Amygdala (tissue), 56 donors: ENCODE measurements around the gene ASXL2.
"Not testable (repeated sequence)": the region's sequence is repeated elsewhere in the genome, so short reads cannot be mapped to it uniquely, and the experiment has no call there.

Experiments used
- DNase-seq, 56 donors: peaks; one replicate each; lab custom pipeline; 2025; lab: John Stamatoyannopoulos, UW

The ASXL2 gene

DNA sequence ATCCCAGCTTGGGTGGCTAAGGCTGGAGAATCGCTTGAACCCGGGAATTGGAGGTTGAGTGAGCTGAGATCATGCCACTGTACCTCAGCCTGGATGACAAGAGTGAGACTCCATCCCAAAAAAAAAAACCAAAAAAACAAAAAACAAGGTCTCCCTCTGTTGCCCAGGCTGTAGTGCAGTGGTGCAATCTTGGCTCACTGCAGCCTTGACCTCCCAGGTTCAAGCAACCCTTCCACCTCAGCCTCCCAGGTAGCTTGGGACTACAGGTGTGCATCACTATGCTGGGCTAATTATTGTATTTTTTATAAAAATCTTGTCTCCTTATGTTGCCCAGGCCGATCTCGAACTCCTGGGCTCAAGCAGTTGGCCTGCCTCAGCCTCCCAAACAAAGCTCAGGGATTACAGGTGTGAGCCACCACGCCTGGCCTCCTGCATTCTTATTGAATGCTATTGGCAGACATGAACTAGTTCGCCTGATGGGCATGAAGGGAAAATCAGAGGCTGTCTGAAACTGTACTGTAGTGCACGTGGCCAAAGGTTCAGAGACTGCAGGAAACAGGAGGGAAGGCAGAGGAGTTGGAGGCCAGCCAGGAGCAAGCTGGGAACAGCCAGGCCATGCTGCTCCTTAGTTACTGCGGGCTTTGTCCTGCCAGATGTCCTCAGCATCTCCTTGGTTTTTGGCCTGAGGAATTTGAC, 16.0 kb upstream of the ASXL2 start:
- DNase-seq: peak in 21 of 56 donors; percentile 2 to 40 (median 17)

DNA sequence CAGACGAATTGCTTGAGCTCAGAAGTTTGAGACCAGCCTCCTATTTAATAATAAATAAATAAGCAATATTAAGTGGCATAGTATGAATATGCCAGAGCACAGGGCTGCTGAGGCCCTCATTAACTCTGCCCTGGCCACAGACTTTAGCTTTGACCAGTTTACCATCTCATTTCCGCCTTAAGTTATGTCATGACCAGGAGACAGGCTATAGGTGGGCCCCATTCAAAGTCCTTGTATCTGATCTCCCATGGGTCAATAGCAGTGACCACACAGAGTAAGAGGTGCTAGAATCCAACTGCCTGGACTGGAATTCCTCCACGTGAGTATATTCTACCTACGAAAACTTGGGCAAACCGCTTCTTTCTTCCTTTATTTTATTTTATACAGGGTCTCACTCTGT, 13.4 kb upstream of the ASXL2 start:
- no peak for DNase-seq

DNA sequence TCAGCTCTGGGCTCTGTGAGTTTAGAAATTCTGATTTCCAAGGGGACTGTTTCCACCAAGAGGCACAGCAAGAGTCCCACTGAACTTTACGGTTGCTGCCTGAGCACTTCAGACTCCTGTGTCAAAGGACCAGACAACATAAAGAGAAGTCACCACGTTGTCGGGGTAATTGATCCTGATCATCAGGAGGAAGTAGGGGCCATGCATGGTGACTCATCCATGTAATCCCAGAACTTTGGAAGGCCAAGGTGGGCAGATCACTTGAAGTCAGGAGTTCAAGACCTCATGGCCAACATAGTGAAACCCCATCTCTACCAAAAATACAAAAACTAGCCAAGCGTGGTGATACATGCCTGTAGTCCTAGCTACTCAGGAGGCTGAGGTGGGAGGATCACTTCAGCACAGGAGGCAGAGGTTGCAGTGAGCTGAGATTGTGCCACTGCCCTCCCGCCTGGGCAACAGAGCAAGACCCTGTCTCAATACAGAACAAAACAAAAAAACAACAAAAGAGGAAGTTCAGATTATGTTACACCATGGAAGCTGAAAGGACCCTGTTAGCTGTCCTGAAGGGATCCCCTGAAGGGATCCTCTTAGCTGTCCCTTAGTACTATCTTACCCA, 9.4 kb upstream of the ASXL2 start:
- no peak for DNase-seq

DNA sequence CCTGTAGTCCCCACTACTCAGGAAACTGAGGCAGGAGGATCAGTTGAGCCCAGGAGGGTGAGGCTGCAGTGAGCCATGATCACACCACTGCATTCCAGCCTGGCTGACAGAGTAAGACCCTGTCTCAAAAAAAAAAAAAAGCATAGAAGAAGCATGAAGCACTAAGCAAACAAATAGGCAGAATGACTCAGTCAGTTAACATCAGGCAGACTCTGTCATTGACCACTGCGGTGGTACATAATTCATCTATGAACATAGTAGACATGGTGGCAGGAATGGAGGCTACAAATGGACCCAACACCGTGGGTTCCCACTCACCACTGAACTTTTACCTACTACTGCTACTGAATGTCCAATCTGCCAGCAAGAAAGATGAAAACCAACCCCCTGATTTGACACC, 7.6 kb upstream of the ASXL2 start:
- DNase-seq: no peak

DNA sequence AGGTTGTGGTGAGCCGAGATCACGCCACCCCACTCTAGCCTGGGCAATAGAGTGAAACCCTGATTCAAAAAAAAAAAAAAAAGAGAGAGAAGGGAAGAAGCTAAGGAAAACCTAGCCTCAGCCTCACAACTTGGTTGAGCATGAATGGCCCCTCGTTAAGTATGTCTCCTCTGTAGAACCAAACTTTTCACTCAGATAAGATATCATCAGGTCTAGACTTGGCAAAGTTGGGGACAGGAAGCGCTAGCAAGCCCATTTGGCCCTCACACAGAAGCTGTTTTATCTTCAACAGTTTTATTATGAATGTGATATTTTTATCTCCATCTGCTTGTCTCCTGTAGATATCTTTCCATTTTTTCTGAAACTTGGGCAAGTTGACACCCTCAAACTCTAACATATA, 3.5 kb upstream of the ASXL2 start:
- DNase-seq: no peak

DNA sequence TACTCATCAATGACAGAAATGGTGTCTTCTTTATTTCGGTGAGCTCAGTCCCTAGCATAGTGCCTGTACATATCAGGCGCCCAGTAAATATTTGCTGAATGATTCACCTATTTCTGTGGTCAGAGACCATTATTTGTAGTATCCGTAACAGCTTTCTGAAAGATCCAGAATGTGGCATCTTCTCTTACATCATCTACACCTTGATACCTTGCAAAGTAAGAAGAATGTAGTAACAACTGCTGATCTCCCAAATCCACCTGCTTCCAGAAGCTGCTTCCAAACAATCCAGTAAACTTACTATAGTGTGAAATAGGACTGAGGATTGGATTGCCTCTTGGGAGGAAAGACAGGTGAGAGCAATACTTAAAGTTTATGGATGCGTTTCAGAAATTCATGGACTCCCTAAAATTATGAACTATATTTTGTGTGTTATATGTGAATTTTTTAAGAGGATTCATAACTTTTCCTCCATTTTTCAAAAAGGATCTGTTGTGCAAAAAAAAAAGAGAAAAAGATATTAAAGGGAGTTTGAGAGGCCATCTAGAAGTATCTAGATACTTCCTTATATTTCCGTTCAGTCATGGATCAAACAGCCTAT, 945 bp upstream of the ASXL2 start:
- no peak for DNase-seq

DNA sequence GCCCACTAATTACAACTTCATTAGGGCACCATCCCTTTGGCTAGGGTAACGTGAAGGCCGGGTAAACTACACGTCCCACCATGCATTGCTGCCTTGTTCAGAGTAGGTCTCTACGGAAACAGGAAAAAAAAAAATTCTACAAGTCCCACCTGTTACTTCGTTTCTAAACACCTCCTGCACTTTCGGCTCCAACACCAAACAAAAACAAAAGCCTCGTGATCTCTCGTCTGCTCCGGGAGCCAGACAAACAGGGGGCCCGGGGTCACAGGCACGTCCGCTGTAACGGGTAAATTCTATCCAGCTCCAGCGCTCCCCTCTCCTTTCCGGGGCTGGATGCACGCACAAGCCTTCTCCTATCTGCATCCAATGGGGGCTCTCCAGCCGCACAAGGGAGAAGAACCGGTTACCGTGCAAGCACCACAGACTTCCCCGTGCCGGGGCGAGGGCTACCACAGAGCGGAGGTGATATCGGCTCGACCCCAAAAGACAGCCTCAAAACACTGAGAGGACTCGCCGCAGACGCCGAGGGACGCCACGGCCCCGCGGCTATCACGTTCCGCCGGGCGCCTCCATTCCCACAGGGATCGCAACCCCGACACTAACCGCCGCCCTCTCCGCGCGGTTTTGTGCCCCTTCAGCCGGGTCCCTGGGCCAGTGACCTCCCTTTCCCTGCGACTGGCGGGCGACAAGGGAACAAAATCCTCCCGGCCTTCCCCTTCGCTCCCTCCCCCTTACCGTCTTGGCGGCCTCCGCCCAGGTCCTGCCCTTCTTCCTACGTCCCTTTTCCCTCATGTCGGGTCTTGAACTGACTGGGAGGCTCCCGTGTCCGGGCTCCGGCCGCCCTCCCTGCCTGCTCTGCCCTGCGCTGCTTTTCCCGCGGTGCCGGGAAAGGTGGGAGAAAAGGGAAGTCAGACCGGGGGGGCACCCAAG, 591 bp downstream of the ASXL2 start:
- DNase-seq: peak in 50 of 56 donors; percentile 7 to 72 (median 41)

DNA sequence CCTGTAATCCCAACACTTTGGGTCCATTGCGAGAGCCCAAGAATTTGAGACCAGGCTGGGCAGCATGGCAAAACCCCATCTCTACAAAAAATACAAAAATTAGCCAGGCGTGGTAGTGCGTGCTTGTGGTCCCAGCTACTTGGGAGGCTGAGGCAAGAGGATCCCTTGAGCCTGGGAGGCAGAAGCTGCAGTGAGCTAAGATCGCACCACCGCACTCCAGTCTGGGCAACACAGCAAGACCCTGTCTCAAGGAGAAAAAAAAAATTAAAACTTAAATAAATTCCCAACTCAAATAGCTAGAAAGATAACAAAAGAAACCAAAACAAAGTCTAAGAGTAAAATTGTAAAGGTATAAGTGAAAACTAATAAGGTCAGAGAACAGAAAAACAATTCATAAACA, 6.2 kb downstream of the ASXL2 start:
- no peak for DNase-seq

DNA sequence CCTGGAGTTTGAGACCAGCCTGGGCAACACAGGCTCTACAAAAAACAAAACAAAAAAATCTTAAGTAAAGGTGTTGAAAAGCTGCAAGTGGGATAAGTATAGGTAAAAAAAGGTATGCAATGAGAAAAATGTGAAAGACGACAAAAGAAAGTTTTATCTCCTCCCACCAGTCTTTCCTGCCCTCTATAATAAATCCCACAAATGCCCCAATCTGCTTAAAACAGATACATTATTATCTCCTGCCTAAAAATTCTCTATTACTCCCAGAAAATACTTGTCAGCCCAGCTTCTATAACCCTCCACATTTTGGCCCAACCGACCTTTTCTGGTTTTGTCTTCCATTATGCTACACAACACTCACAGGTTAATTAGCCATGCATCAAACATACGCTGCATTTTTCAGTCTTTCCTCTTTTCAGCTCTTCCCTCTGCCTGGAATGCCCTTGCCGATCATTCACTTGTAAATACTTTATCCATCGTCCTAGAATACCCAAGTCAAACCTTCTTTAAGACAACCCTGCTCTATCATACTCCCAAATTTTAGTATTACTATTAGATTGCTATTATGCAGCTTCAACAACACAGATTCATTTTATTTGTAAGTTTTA, 10.8 kb downstream of the ASXL2 start:
- DNase-seq: peak in 1 of 56 donors; percentile 24

DNA sequence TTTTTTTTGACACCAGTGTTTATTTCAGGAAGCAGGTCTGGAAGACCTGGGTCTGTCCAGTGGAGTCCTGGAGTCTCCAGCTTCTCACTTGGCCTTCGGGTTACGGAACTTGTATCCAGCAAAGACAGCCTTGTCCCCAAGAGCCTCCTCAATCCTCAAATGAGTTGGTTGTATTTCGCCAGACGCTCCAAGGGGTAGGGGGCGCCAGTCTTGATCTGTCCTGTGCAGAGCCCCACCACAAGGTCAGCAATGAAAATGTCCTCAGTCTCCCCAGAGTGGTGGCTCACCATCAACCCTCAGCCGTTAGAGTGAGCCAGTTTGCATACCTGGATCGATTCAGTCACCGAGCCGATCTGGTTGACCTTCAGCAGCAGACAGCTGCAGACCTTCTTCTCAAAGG, 21.9 kb downstream of the ASXL2 start:
- DNase-seq: no peak

DNA sequence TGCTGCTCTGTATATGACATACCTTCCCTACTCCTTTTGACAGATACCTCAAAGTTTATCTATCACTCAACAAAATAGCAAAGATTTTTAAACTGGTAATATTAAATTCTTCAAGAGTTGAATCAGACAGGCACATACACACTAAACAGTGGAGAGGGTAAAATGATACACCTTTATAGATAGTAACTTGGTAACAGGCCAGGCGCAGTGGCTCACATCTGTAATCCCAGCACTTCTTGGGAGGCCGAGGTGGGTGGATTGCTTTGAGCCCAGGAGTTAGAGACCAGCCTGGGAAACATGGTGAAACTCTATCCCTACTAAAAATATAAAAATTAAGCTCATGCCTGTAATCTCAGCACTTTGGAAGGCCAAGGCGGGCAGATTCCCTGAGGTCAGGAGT, 23.2 kb downstream of the ASXL2 start:
- no peak for DNase-seq

DNA sequence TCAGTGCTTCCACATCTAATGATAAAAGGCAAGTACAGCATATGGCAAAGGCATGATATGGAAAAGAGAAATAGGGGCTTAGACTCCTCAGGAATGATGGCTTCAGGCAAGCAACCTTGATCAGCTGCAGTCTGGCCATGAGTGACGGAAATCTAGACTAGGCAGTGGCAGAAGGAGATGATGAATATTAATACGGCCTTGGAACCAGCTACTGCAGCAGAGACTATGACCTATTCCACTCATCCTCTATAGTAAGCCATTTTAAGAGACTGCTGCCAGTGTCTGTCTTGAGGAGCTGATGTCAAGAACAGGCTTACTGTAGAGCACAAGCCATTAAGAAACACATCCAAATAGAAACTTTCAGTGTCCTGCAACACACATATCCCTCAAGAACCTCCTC, 23.7 kb downstream of the ASXL2 start:
- no peak for DNase-seq

DNA sequence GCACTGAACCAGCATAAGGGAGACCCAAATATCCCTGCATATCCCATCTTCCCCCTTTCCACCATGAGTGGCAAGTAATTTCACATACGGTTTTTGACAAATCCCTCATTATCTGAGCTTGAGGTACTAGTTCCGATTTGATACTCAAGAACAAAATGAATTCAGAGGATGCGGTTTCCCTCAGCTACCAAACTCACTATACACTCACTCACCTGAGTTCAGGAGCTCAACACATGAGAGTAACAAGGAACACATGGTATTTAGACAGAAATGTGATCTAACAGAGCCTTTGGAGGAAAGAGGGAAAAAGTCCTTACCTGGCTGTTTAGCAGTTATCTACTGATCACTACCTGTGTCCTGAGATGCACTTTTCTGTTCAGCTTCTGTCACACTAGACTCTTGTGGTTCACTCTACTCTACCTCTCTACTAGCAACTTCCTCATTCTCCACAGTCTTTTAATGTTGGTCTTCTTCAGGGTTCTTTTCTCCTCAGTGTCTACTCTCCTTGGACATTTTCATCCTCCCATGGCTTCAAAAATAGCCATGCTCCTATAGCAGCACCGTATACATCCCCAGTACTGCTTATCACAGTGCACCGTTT, 25.1 kb downstream of the ASXL2 start:
- no peak for DNase-seq

DNA sequence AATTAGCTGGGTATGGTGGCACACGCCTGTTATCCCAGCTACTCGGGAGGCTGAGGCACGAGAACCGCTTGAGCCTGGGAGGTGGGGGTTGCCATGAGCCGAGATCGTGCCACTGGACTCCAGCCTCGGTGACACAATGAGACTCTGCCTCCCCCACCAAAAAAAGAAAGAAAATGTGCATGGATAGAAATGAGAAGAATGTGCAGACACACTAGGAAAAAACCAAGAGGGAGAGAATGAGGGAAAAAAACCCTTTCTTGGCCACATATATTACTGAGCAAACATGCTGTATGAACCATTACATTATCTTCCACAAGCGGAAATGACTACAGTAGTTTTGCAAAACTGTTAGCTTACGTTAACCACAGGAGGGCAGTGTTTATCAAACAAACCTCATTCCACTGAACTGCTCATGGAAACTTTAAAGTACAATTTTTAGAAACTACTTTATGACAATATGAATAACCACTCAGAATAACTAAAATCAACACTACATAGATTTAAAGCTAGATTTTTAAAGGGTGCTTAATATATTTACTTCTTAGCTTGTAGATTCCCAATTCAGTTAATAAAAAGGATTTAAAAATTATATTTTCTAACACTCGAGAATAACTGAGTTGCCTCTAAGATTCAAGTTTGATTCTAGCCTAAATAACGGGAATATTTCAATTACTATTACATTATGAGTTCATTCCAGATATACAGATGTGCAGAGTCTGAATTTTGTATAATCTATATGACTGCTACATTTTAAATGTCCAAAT, 26.4 kb downstream of the ASXL2 start:
- DNase-seq: peak in 2 of 56 donors; percentile 6 to 7

DNA sequence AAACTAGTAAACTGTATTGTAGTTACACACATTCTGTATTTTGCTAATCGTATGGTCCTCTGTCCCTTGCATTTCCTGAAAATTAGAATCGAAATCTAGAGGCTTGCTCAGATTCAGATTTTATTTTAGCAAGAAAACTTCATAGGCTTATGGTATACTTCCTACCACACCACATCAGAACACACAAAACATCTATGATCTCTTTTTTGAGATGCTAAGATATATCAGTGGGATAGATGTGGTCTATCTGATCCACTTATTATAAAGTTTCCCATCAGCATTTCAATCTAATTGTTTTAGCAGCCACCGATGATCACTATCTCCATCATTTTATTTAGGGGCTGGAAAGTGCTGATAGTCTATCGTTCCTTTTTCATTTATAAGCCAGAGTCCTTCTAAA, 27.9 kb downstream of the ASXL2 start:
- not testable (repeated sequence) for DNase-seq

DNA sequence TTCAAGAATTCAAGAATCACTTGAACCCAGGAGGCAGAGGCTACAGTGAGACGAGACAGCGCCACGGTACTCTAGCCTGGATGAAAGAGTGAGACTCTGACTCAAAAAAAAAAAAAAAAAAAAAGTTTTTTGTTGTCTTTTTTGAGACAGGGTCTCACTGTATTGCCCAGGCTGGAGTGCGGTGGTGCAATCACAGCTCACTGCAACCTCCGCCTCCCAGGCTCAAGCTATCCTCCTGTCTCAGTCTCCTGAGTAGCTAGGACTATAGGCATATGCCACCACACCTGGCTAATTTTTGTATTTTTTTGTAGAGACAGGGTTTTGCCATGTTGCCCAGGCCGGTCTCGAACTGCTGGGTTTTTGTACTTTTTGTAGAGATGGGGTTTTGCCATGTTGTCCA, 28.9 kb downstream of the ASXL2 start:
- not testable (repeated sequence) for DNase-seq

DNA sequence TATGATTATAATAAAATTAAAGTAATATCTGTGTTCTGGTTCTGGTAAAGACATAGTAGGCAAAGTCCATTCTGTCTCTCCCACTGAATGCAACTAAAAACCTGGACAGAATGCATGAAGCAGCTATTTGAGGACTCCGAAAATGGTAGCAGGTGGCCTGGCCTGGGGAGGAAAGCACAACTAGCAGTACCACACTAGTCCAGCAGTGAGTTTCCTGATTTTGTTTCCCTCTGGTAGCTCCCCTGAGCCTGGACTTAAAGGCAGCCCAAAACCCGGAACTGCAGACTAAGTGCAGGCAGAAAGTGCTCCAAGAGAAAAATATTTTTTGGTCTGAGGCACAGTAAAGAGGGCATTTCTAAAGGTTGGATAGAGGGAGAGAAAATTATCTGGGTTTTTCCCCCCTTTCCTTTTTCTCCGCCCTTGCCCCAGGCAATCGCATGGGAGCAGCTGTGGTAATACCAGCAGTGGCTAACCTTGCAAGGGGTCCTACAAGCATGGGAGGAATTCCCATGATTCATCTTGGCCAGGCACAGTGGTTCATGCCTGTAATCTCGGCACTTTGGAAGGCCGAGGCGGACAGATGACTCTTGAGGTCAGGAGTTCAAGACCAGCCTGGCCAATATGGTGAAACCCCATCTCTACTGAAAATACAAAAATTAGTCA, 32.3 kb downstream of the ASXL2 start:
- DNase-seq: no peak

DNA sequence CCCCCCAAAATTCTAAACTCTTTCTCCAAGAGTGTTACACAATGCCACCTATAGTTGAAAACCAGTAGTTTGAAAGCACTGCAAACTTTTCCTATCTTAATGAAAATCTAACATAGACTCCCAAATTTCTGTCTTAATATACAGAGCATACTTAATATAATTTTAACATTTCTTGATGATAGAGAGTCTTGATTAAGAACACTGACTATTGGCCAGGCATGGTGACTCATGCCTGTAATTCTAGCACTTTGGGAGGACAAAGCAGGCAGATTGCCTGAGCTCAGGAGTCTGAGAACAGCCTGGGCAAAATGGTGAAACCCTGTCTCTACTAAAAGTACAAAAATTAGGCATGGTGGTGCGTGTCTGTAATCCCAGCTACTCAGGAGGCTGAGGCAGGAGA, 34.2 kb downstream of the ASXL2 start:
- no peak for DNase-seq

DNA sequence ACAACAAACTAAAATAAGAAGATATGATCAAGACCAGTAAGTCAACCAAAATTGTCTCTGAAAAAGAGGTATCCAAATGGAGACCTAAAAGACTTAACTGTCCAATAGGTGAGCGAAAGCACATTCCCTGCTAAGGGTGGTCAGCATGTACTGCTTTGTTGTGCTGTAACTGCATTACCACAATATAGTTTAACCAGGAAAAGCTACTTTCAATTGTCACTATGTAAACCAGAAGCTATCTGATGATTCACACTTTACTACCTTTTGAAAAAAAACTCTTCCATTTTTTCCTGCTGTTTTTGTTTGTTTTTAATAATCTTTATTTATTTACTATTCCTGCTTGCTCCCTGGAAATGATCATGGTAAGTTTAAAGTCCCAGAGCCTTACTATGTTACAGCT, 36.1 kb downstream of the ASXL2 start:
- no peak for DNase-seq
